Measurements from ENCODE around the gene ENTPD1.
A peak's percentile ranks its signal among the peaks of the same experiment; 100 is the strongest.

ENTPD1 gene

DNA sequence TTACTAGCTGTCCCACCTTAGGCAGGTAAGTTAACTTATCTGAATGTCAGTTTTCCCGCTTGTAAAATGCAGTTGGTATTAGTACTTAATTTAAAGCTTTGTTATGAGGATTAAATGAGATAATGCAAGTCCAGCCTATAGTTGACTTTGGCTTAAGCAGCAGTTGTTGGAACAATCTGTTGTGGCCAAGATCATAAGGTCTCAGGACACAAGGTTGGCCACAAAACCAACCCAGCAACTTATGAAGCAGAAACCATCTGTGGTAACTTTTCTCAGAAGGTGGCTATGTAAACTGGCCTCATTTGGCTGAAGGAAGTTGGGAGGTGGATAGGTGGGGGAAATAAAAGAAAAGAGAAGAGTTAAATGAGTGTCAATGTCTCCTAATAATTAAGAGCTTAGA is 29.4 kb downstream of the ENTPD1 start:
- TF ChIP-seq, protein P1, sequence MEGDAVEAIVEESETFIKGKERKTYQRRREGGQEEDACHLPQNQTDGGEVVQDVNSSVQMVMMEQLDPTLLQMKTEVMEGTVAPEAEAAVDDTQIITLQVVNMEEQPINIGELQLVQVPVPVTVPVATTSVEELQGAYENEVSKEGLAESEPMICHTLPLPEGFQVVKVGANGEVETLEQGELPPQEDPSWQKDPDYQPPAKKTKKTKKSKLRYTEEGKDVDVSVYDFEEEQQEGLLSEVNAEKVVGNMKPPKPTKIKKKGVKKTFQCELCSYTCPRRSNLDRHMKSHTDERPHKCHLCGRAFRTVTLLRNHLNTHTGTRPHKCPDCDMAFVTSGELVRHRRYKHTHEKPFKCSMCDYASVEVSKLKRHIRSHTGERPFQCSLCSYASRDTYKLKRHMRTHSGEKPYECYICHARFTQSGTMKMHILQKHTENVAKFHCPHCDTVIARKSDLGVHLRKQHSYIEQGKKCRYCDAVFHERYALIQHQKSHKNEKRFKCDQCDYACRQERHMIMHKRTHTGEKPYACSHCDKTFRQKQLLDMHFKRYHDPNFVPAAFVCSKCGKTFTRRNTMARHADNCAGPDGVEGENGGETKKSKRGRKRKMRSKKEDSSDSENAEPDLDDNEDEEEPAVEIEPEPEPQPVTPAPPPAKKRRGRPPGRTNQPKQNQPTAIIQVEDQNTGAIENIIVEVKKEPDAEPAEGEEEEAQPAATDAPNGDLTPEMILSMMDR (IDR thresholded peaks at IDR 0.05; ENCODE audit: unreplicated experiment in 3 of 3): no peak
- peaks cover 5% of the 10 kb centered on the region for H3K27me3 Mint-ChIP-seq (ENCODE audit: low read depth)
- H3K9me3 Mint-ChIP-seq: no peaks in the 10 kb centered on the region
- H3K36me3 Mint-ChIP-seq (ENCODE audit: low read depth): no peaks in the 10 kb centered on the region
- peaks cover 6% of the 10 kb centered on the region for H3K4me1 Mint-ChIP-seq
- no peak overlapping the region for H3K4me3 Mint-ChIP-seq
- no peak overlapping the region for H3K27ac Mint-ChIP-seq

DNA sequence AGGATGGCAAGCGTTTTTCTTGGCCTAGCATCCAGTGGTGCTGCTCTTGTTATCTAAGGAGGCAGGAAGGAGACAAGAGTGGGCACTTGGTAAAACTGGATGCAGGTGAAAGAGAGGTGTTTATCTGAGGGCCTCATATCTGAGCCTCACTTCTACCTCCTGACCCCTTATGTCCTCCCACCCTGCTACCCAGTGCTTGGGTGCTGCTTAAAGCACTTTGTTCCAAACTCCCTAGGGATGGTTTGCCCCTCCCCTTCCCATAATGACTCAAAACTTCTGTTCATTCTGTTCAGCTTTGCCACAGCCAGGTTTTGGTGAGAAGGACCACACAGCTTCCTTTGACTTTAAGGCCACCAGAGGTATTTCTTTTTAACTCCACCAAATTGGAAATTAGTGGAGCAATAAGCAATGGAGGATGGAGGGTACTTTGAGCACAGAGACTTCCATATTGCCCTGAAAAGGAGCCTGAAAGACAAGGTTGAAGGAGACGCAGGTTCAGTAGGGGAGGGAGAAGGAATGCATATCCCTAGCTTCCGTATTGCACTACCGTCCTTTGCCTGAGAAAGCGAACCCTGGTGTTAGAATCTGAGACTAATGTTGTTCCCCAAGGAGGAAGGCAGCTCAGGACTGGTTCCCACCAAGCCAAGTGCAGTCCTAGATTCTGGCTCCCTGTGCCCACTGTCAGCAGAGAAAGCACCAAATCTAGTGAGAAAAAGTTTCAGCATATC is 30.1 kb downstream of the ENTPD1 start:
- Mint-ChIP-seq H3K4me3 (no peak overlapping the region), H3K27ac (no peak overlapping the region), H3K9me3 (no peaks in the 10 kb centered on the region), H3K4me1 (peaks cover 6% of the 10 kb centered on the region), H3K27me3 (ENCODE audit: low read depth) (peaks cover 5% of the 10 kb centered on the region), H3K36me3 (ENCODE audit: low read depth) (no peaks in the 10 kb centered on the region)
- TF ChIP-seq, protein P1 (IDR thresholded peaks at IDR 0.05; ENCODE audit: unreplicated experiment in 3 of 3): no peak

DNA sequence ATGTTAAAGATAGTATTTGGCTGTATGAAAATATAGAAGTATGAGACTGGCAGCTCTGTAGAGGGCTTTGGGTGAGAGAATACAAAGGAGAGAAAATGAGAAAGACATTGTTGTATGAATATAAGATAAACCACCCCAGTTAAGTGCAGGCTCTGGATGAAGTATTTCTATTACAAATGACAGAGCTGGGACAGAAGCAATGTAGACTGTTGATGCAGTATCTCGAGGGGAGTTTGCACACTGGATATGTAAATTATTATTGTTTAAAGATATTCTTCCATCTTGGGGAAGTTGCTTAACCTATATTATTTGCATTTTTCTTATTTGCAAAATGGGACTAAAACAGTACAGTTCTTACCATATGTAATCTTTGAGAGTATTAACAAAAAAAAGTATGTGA is 31.5 kb downstream of the ENTPD1 start:
- Mint-ChIP-seq H3K9me3 (no peaks in the 10 kb centered on the region), H3K27ac (no peak overlapping the region), H3K36me3 (ENCODE audit: low read depth) (no peaks in the 10 kb centered on the region), H3K4me3 (no peak overlapping the region), H3K27me3 (ENCODE audit: low read depth) (peaks cover 5% of the 10 kb centered on the region), H3K4me1 (peaks cover 12% of the 10 kb centered on the region)
- TF ChIP-seq, protein P1 (IDR thresholded peaks at IDR 0.05; ENCODE audit: unreplicated experiment in 3 of 3): no peak

DNA sequence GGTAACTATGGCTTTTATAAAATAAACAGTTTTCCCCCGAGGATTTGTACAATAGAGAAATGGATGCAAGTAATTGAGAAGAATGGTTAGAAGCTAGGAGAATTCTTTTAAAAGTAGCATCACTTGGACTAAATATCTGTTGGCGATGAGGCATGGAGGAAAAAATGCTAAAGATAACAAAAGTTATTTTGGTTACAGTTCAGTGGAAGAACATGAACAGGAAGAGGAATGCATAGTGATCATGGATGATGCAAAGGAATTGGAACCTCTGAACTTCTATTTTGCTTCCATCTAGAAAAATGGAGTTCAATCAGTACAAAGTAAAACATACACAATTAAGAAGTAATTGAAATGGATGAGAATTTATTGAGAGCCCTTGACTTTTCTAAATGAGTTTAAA is 32.9 kb downstream of the ENTPD1 start:
- TF ChIP-seq, protein P1 (IDR thresholded peaks at IDR 0.05; ENCODE audit: unreplicated experiment in 3 of 3): no peak
- H3K9me3 Mint-ChIP-seq: no peaks in the 10 kb centered on the region

DNA sequence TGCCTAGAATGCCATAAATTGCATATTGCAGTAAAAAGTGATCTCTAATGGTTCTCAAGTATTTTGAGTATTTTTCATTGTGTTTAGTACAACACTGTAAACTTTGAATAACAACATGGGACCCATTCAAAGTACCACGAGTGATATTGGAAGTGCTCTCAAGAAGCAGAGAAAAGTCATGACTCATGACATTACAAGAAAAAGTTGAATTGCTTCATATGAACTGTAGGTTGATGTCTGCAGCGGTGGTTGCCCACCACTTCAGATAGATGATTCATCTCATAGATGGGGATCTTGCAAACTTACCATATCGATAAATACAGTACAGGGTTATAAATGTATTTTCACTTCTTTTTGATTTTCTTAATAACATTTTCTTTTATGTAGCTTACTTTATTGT is 33.9 kb downstream of the ENTPD1 start:
- H3K27ac Mint-ChIP-seq: no peak overlapping the region

More for the DNA sequence above, 32.9 kb downstream of the ENTPD1 start:
- Mint-ChIP-seq H3K36me3 (ENCODE audit: low read depth) (no peaks in the 10 kb centered on the region), H3K4me3 (no peak overlapping the region), H3K4me1 (peaks cover 21% of the 10 kb centered on the region), H3K27ac (peak overlapping the region in 2 of 3 experiments; percentile 75 to 81), H3K27me3 (ENCODE audit: low read depth) (no peaks in the 10 kb centered on the region)

More for the DNA sequence above, 33.9 kb downstream of the ENTPD1 start:
- H3K4me3 Mint-ChIP-seq: no peak overlapping the region
- H3K4me1 Mint-ChIP-seq: peaks cover 21% of the 10 kb centered on the region
- H3K27me3 Mint-ChIP-seq (ENCODE audit: low read depth): no peaks in the 10 kb centered on the region
- TF ChIP-seq, protein P1 (IDR thresholded peaks at IDR 0.05; ENCODE audit: unreplicated experiment in 3 of 3): no peak
- no peaks in the 10 kb centered on the region for H3K9me3 Mint-ChIP-seq
- no peaks in the 10 kb centered on the region for H3K36me3 Mint-ChIP-seq (ENCODE audit: low read depth)

Data from nephron (organoid).